NB4 (cell line): ENCODE measurements around the gene FER.

ENCODE experiments used
- CTCF ChIP-seq: IDR thresholded peaks from one replicate; pipeline ENCODE4 v1.5.1; 2012; ENCODE audit warnings: low read depth, low read length
- POLR2A ChIP-seq: IDR thresholded peaks from 2 replicates; pipeline ENCODE4 v1.6.1; 2011; ENCODE audit warnings: mild to moderate bottlenecking; ENCODE audit not compliant: insufficient read length; ENCODE audit errors: extremely low read depth

- TF ChIP-seq CTCF (no peak), POLR2A (no peak)
Observed at GRCh38 chr5:109027983-109028607, 280.4 kb downstream of the FER start.
